ENCODE results near the gene TEKT2.

TEKT2 gene

GRCh38 chr1:36080236-36080635 is 3.7 kb upstream of the TEKT2 start:
- Histone ChIP-seq H3K4me3 (ENCODE audit: insufficient read depth in 1 of 2, low read depth in 1 of 2, low read length in 2 of 2) (no peak overlapping the region), H3K4me1 (ENCODE audit: control insufficient read depth, insufficient read depth, low read depth, low read length) (peaks cover 12% of the 10 kb centered on the region), H3K9me3 (ENCODE audit: control insufficient read depth, low read length) (no peaks in the 10 kb centered on the region), H2AFZ (ENCODE audit: low read depth, low read length) (no peak overlapping the region), H3K36me3 (ENCODE audit: control insufficient read depth in 1 of 2, insufficient read depth in 2 of 2, low read depth in 1 of 2, low read length in 2 of 2) (no peaks in the 10 kb centered on the region), H3K79me1 (replicated peaks; ENCODE audit: low read length, poor library complexity, severe bottlenecking) (no peaks in the 10 kb centered on the region), H3K14ac (ENCODE audit: low read length in 2 of 2) (no peak overlapping the region), H2BK120ac (ENCODE audit: low read depth, low read length) (no peak overlapping the region), H3K23ac (ENCODE audit: low read length in 2 of 2) (no peak overlapping the region), H3K18ac (ENCODE audit: low read depth in 1 of 2, low read length in 2 of 2) (no peak overlapping the region), H3K27ac (ENCODE audit: low read length, poor library complexity, severe bottlenecking) (no peak overlapping the region), H3K27me3 (ENCODE audit: control insufficient read depth in 1 of 2, insufficient read depth in 1 of 2, low read length in 2 of 2) (peaks cover 0 to 17% of the 10 kb centered on the region in 2 experiments), H2BK12ac (ENCODE audit: low read length in 2 of 2) (no peak overlapping the region), H2AK5ac (ENCODE audit: low read length, severe bottlenecking) (no peak overlapping the region), H2BK15ac (ENCODE audit: low read depth, poor library complexity, severe bottlenecking) (no peak overlapping the region), H3K9ac (ENCODE audit: low read length) (no peak overlapping the region), H2BK5ac (ENCODE audit: low read depth, low read length, poor library complexity, severe bottlenecking) (no peak overlapping the region), H3K4ac (ENCODE audit: low read depth in 1 of 2, low read length in 2 of 2) (no peak overlapping the region), H4K91ac (ENCODE audit: low read length) (no peak overlapping the region), H4K8ac (ENCODE audit: low read length) (no peak overlapping the region), H3K4me2 (ENCODE audit: low read length, poor library complexity, severe bottlenecking) (no peak overlapping the region)
- WGBS = 93% methylated on average over 3 of the region's 3 CpGs
- no peak for DNase-seq

DNA sequence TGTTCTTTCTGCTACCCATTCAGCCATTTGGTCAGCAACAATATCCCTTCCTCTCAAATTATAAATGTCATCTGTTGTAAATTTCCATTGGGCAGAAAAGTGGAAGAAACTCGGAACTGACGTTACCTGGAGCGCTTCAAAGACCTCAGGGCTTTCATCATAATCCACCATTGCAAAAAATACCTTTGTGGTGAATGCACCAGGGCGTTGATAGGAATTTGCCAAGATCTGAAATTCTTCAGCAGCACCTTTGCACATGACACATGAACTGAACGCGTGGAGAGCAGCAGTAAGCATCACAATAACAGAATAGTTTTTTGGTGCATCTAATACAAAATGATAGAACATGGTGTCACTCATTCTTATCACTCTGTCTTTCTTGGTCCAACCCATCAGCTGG is 3.1 kb upstream of the TEKT2 start:
- H3K9me3 ChIP-seq (ENCODE audit: control insufficient read depth, low read length) = no peaks in the 10 kb centered on the region
- no peak overlapping the region for H3K4me2 ChIP-seq (ENCODE audit: low read length, poor library complexity, severe bottlenecking)
- H3K27ac ChIP-seq (ENCODE audit: low read length, poor library complexity, severe bottlenecking) = no peak overlapping the region
- H2BK120ac ChIP-seq (ENCODE audit: low read depth, low read length) = no peak overlapping the region
- H2AFZ ChIP-seq (ENCODE audit: low read depth, low read length) = no peak overlapping the region
- no peak overlapping the region for H4K8ac ChIP-seq (ENCODE audit: low read length)
- H2BK5ac ChIP-seq (ENCODE audit: low read depth, low read length, poor library complexity, severe bottlenecking) = no peak overlapping the region
- over 99% methylated on average over 6 of the region's 6 CpGs for WGBS
- no peak overlapping the region for H3K4ac ChIP-seq (ENCODE audit: low read depth in 1 of 2, low read length in 2 of 2)
- no peak for DNase-seq
- no peak overlapping the region for H4K91ac ChIP-seq (ENCODE audit: low read length)
- peaks cover 12% of the 10 kb centered on the region for H3K4me1 ChIP-seq (ENCODE audit: control insufficient read depth, insufficient read depth, low read depth, low read length)
- H2BK12ac ChIP-seq (ENCODE audit: low read length in 2 of 2) = no peak overlapping the region
- no peak overlapping the region for H3K4me3 ChIP-seq (ENCODE audit: insufficient read depth in 1 of 2, low read depth in 1 of 2, low read length in 2 of 2)
- no peak overlapping the region for H3K18ac ChIP-seq (ENCODE audit: low read depth in 1 of 2, low read length in 2 of 2)
- H3K9ac ChIP-seq (ENCODE audit: low read length) = no peak overlapping the region
- H2BK15ac ChIP-seq (ENCODE audit: low read depth, poor library complexity, severe bottlenecking) = no peak overlapping the region
- no peaks in the 10 kb centered on the region for H3K36me3 ChIP-seq (ENCODE audit: control insufficient read depth in 1 of 2, insufficient read depth in 2 of 2, low read depth in 1 of 2, low read length in 2 of 2)
- H2AK5ac ChIP-seq (ENCODE audit: low read length, severe bottlenecking) = no peak overlapping the region
- peaks cover 0 to 17% of the 10 kb centered on the region in 2 experiments for H3K27me3 ChIP-seq (ENCODE audit: control insufficient read depth in 1 of 2, insufficient read depth in 1 of 2, low read length in 2 of 2)
- no peaks in the 10 kb centered on the region for H3K79me1 ChIP-seq (replicated peaks; ENCODE audit: low read length, poor library complexity, severe bottlenecking)
- H3K14ac ChIP-seq (ENCODE audit: low read length in 2 of 2) = no peak overlapping the region
- no peak overlapping the region for H3K23ac ChIP-seq (ENCODE audit: low read length in 2 of 2)

GRCh38 chr1:36081926-36082485 is 1.9 kb upstream of the TEKT2 start:
- Histone ChIP-seq H2AK5ac (ENCODE audit: low read length, severe bottlenecking) (no peak overlapping the region), H3K14ac (ENCODE audit: low read length in 2 of 2) (no peak overlapping the region), H2BK12ac (ENCODE audit: low read length in 2 of 2) (no peak overlapping the region), H3K4ac (ENCODE audit: low read depth in 1 of 2, low read length in 2 of 2) (no peak overlapping the region), H4K91ac (ENCODE audit: low read length) (no peak overlapping the region), H3K4me3 (ENCODE audit: insufficient read depth in 1 of 2, low read depth in 1 of 2, low read length in 2 of 2) (no peak overlapping the region), H2BK15ac (ENCODE audit: low read depth, poor library complexity, severe bottlenecking) (no peak overlapping the region), H3K18ac (ENCODE audit: low read depth in 1 of 2, low read length in 2 of 2) (no peak overlapping the region), H3K27me3 (ENCODE audit: control insufficient read depth in 1 of 2, insufficient read depth in 1 of 2, low read length in 2 of 2) (peaks cover 0 to 17% of the 10 kb centered on the region in 2 experiments), H3K9ac (ENCODE audit: low read length) (no peak overlapping the region), H3K23ac (ENCODE audit: low read length in 2 of 2) (no peak overlapping the region), H2AFZ (ENCODE audit: low read depth, low read length) (no peak overlapping the region), H3K36me3 (ENCODE audit: control insufficient read depth in 1 of 2, insufficient read depth in 2 of 2, low read depth in 1 of 2, low read length in 2 of 2) (no peaks in the 10 kb centered on the region), H2BK120ac (ENCODE audit: low read depth, low read length) (no peak overlapping the region), H2BK5ac (ENCODE audit: low read depth, low read length, poor library complexity, severe bottlenecking) (no peak overlapping the region), H3K79me1 (replicated peaks; ENCODE audit: low read length, poor library complexity, severe bottlenecking) (no peaks in the 10 kb centered on the region), H3K9me3 (ENCODE audit: control insufficient read depth, low read length) (no peaks in the 10 kb centered on the region), H4K8ac (ENCODE audit: low read length) (no peak overlapping the region), H3K4me1 (ENCODE audit: control insufficient read depth, insufficient read depth, low read depth, low read length) (peaks cover 15% of the 10 kb centered on the region), H3K27ac (ENCODE audit: low read length, poor library complexity, severe bottlenecking) (no peak overlapping the region), H3K4me2 (ENCODE audit: low read length, poor library complexity, severe bottlenecking) (no peak overlapping the region)
- DNase-seq = no peak
- 89% methylated on average over 3 of the region's 3 CpGs for WGBS

DNA sequence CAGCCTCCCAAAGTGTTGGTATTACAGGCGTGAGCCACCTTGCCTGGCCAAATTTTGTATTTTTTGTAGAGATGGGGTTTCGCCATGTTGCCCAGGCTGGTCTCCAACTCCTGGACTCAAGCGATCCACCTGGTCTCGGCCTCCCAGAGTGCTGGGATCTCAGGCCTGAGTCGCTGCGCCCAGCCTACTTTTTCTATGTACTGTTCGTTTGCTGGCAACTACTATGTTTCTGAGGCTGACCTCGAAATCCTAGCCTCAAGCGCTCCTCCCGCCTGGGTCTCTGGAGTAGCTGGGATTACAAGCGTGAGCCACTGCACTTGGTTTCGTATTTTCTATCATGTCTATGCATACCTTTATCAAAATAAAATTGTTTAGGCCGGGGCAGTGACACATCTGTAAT is 675 bp upstream of the TEKT2 start:
- no peak overlapping the region for H3K18ac ChIP-seq (ENCODE audit: low read depth in 1 of 2, low read length in 2 of 2)
- 87% methylated on average over 13 of the region's 13 CpGs for WGBS
- H2BK12ac ChIP-seq (ENCODE audit: low read length in 2 of 2) = no peak overlapping the region
- H3K4ac ChIP-seq (ENCODE audit: low read depth in 1 of 2, low read length in 2 of 2) = no peak overlapping the region
- no peaks in the 10 kb centered on the region for H3K9me3 ChIP-seq (ENCODE audit: control insufficient read depth, low read length)
- no peaks in the 10 kb centered on the region for H3K79me1 ChIP-seq (replicated peaks; ENCODE audit: low read length, poor library complexity, severe bottlenecking)
- no peak for DNase-seq
- no peak overlapping the region for H3K23ac ChIP-seq (ENCODE audit: low read length in 2 of 2)
- H3K27me3 ChIP-seq (ENCODE audit: control insufficient read depth in 1 of 2, insufficient read depth in 1 of 2, low read length in 2 of 2) = peaks cover 0 to 17% of the 10 kb centered on the region in 2 experiments
- no peak overlapping the region for H3K9ac ChIP-seq (ENCODE audit: low read length)
- no peak overlapping the region for H3K4me3 ChIP-seq (ENCODE audit: insufficient read depth in 1 of 2, low read depth in 1 of 2, low read length in 2 of 2)
- no peak overlapping the region for H3K14ac ChIP-seq (ENCODE audit: low read length in 2 of 2)
- H2BK15ac ChIP-seq (ENCODE audit: low read depth, poor library complexity, severe bottlenecking) = no peak overlapping the region
- H2BK120ac ChIP-seq (ENCODE audit: low read depth, low read length) = no peak overlapping the region
- H3K4me1 ChIP-seq (ENCODE audit: control insufficient read depth, insufficient read depth, low read depth, low read length) = peaks cover 21% of the 10 kb centered on the region
- no peak overlapping the region for H4K8ac ChIP-seq (ENCODE audit: low read length)
- H3K27ac ChIP-seq (ENCODE audit: low read length, poor library complexity, severe bottlenecking) = no peak overlapping the region
- no peak overlapping the region for H2BK5ac ChIP-seq (ENCODE audit: low read depth, low read length, poor library complexity, severe bottlenecking)
- H3K4me2 ChIP-seq (ENCODE audit: low read length, poor library complexity, severe bottlenecking) = no peak overlapping the region
- H2AK5ac ChIP-seq (ENCODE audit: low read length, severe bottlenecking) = no peak overlapping the region
- H4K91ac ChIP-seq (ENCODE audit: low read length) = no peak overlapping the region
- H2AFZ ChIP-seq (ENCODE audit: low read depth, low read length) = no peak overlapping the region
- H3K36me3 ChIP-seq (ENCODE audit: control insufficient read depth in 1 of 2, insufficient read depth in 2 of 2, low read depth in 1 of 2, low read length in 2 of 2) = no peaks in the 10 kb centered on the region

Data from mesenchymal stem cell (in vitro differentiated cells and primary cell).